ENCODE data around the gene G2E3.
"Not testable (repeated sequence)": the region's sequence is repeated elsewhere in the genome, so short reads cannot be mapped to it uniquely, and the experiment has no call there.

Gene G2E3

DNA sequence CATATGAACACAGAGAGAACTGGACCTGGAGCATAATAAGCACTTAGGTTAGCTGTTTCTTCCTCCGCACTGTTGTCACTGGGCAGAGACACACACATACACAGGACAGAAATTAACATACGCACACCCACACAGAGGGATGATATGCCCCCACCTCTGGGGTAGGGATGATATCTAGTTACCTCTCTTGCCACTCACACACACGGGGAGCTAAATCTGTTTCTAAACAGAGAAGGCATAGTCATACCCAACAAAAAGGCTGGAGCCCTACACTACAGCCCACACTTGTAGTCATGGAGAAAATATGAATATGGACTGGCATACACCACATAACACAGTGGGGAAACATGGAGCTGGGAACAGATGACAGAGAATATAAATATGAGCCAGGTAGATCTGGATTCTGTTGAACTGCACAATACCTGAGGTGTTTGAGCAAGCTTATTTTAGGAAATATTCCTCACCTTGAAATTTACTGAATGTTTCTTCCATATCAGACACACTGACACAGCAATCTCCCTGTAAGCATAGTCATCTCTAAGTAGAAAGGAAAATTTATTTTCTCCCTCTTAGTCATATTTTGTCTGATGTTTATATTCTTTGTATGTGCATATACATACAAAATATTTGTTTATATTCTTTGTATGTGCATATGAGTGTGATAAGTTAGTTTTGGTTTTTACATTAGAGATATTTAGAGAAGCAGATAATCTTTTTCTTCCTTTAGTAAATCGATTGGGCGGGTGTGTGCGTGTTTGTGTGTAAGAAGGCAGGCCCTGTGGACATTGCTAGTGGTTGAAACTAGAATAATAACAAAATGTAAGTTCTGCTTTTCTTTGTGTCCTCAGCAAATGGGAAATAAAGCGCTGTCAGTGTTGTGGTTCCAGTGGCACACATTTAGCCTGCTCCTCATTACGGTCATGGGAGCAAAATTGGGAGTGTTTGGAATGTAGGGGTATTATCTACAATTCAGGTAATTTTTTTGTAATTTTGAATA lies 42.3 kb downstream of the G2E3 start:
- Histone ChIP-seq H3K36me3 (ENCODE audit: control insufficient read depth, insufficient read depth, low read length) (peaks cover 100% of the 10 kb centered on the region), H3K9ac (ENCODE audit: low read depth, low read length) (no peak overlapping the region)

DNA sequence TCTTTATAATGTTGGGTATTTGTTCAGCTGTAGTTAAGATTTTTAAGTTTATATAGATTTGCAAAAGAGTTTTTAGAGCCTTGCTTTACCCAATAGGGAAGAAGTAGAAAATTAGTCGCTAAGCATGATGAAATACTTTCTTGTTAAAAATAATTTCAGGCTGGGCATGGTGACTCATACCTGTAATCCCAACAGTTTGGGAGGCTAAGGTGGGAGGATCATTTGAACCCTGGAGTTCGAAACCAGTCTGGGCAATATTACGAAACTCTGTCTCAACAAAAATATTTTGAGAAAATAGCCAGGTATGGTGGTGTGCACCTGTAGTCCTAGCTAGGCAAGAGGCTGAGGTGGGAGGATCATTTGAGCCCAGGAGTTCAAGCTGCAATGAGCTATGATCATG lies 44.4 kb downstream of the G2E3 start:
- no peak overlapping the region for H3K9ac ChIP-seq (ENCODE audit: low read depth, low read length)
- no peaks in the 10 kb centered on the region for H3K27me3 ChIP-seq (ENCODE audit: control insufficient read depth, insufficient read depth, low read length)
- H3K4me1 ChIP-seq (ENCODE audit: control insufficient read depth, insufficient read depth, low read length), result no peaks in the 10 kb centered on the region
- no peaks in the 10 kb centered on the region for H3K9me3 ChIP-seq (ENCODE audit: control insufficient read depth, insufficient read depth, low read length)
- peaks cover 99% of the 10 kb centered on the region for H3K36me3 ChIP-seq (ENCODE audit: control insufficient read depth, insufficient read depth, low read length)
- H3K27ac ChIP-seq (ENCODE audit: low read depth, low read length), result no peak overlapping the region
- H3K4me3 ChIP-seq (ENCODE audit: low read depth, low read length), result no peak overlapping the region

More for the DNA sequence above, 42.3 kb downstream of the G2E3 start:
- no peak overlapping the region for H3K4me3 ChIP-seq (ENCODE audit: low read depth, low read length)
- H3K4me1 ChIP-seq (ENCODE audit: control insufficient read depth, insufficient read depth, low read length), result no peaks in the 10 kb centered on the region
- H3K27ac ChIP-seq (ENCODE audit: low read depth, low read length), result no peak overlapping the region
- H3K9me3 ChIP-seq (ENCODE audit: control insufficient read depth, insufficient read depth, low read length), result no peaks in the 10 kb centered on the region
- no peaks in the 10 kb centered on the region for H3K27me3 ChIP-seq (ENCODE audit: control insufficient read depth, insufficient read depth, low read length)

DNA sequence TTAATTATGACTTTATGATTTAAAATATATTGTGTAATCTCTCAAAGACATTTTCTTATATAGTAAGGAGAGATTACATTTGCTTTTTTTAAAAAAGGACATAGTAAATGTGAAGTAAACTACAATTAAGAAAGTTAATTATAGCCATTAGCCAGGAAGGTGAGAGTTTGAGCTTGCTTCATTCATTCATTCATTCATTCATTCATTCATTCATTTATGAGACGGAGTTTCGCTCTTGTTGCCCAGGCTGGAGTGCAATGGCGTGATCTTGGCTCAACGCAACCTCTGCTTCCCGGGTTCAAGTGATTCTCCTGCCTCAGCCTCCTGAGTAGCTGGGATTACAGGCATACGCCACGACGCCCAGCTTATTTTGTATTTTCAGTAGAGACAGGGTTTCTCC lies 45.7 kb downstream of the G2E3 start:
- not testable (repeated sequence) for H3K27ac ChIP-seq (ENCODE audit: low read depth, low read length); H3K4me3 ChIP-seq (ENCODE audit: low read depth, low read length); H3K27me3 ChIP-seq (ENCODE audit: control insufficient read depth, insufficient read depth, low read length); H3K9ac ChIP-seq (ENCODE audit: low read depth, low read length); H3K4me1 ChIP-seq (ENCODE audit: control insufficient read depth, insufficient read depth, low read length); H3K9me3 ChIP-seq (ENCODE audit: control insufficient read depth, insufficient read depth, low read length)
- H3K36me3 ChIP-seq (ENCODE audit: control insufficient read depth, insufficient read depth, low read length), result peaks cover 99% of the 10 kb centered on the region

DNA sequence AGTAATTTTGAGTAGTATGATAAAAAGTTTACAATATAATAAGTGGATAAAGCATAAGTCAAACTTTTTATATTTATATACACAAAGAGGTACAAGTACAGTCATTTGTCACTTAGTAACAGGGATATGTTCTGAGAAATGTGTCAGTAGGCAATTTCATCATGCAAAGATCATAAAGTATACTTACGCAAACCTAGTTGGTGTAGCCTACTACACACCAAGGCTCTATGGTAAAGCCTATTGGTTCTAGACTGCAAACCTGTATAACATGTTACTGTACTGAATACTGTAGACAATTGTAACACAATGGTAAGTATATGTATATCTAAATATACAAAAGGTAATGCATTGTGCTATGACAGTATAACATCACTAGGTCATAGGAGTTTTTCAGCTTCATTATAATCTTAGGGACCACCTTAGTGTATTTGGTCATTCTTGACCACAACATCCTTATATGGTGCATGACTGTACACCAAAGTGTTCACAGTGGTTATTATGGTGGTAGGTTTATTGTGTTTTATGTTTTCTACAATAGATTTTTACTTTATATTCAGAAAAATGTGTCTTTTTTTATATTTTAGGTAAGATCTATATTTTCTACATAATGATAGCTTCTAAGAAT lies 48.3 kb downstream of the G2E3 start:
- peaks cover 99% of the 10 kb centered on the region for H3K36me3 ChIP-seq (ENCODE audit: control insufficient read depth, insufficient read depth, low read length)
- no peak overlapping the region for H3K9ac ChIP-seq (ENCODE audit: low read depth, low read length)
- no peaks in the 10 kb centered on the region for H3K27me3 ChIP-seq (ENCODE audit: control insufficient read depth, insufficient read depth, low read length)
- H3K4me3 ChIP-seq (ENCODE audit: low read depth, low read length), result no peak overlapping the region
- H3K4me1 ChIP-seq (ENCODE audit: control insufficient read depth, insufficient read depth, low read length), result no peaks in the 10 kb centered on the region
- no peak overlapping the region for H3K27ac ChIP-seq (ENCODE audit: low read depth, low read length)
- no peaks in the 10 kb centered on the region for H3K9me3 ChIP-seq (ENCODE audit: control insufficient read depth, insufficient read depth, low read length)

DNA sequence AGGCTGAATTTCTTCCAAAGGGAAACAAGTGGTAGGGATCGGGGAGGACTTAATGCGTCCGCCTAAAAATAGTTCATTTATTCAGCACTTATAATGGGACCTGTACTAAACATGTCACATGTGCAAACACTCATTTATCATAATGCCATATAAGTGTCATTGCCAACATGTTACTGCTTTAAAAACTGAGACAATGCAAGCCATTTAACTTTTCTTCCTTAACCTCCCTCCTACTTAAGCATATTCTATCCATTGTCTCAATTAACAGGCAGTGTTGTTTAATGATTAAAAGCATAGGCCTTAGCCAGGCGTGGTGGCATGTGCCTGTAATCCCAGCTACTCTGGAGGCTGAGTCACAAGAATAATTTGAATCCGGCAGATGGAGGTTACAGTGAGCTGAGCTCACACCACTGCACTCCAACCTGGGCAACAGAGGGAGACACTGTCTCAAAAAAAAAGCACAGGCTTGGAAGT lies 49.6 kb downstream of the G2E3 start:
- Histone ChIP-seq H3K27me3 (ENCODE audit: control insufficient read depth, insufficient read depth, low read length) (no peaks in the 10 kb centered on the region), H3K4me1 (ENCODE audit: control insufficient read depth, insufficient read depth, low read length) (no peaks in the 10 kb centered on the region), H3K27ac (ENCODE audit: low read depth, low read length) (no peak overlapping the region), H3K4me3 (ENCODE audit: low read depth, low read length) (no peak overlapping the region), H3K36me3 (ENCODE audit: control insufficient read depth, insufficient read depth, low read length) (peaks cover 97% of the 10 kb centered on the region), H3K9me3 (ENCODE audit: control insufficient read depth, insufficient read depth, low read length) (no peaks in the 10 kb centered on the region), H3K9ac (ENCODE audit: low read depth, low read length) (no peak overlapping the region)

DNA sequence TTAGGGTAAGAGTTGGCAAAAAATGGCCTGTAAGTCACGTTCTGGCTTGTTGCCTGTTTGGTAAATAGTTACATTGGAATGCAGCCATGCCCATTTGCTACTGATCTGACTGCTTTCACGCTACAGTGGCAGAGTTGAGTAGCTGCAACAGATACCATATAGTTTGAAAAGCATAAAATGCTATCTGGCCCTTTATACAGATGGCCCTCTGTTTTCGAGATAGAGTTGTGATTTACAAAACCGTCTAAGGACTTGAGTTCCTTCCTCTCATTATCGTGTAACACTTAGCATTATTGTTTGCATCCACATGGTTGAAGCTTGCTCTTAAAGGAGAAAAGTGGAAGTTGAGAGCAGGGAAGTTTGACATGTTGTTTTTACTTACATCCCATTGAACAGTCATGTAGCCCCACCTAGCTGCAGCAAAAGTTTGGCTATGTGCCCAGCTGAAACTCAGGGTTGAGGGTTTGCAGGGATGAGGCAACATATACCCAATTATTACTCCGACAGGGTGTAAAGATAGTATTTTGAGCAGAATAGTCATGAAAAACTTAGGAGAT lies 51.9 kb downstream of the G2E3 start:
- no peaks in the 10 kb centered on the region for H3K9me3 ChIP-seq (ENCODE audit: control insufficient read depth, insufficient read depth, low read length)
- no peak overlapping the region for H3K9ac ChIP-seq (ENCODE audit: low read depth, low read length)
- peaks cover 95% of the 10 kb centered on the region for H3K36me3 ChIP-seq (ENCODE audit: control insufficient read depth, insufficient read depth, low read length)
- no peak overlapping the region for H3K4me3 ChIP-seq (ENCODE audit: low read depth, low read length)
- no peak overlapping the region for H3K27ac ChIP-seq (ENCODE audit: low read depth, low read length)
- no peaks in the 10 kb centered on the region for H3K4me1 ChIP-seq (ENCODE audit: control insufficient read depth, insufficient read depth, low read length)
- no peaks in the 10 kb centered on the region for H3K27me3 ChIP-seq (ENCODE audit: control insufficient read depth, insufficient read depth, low read length)

DNA sequence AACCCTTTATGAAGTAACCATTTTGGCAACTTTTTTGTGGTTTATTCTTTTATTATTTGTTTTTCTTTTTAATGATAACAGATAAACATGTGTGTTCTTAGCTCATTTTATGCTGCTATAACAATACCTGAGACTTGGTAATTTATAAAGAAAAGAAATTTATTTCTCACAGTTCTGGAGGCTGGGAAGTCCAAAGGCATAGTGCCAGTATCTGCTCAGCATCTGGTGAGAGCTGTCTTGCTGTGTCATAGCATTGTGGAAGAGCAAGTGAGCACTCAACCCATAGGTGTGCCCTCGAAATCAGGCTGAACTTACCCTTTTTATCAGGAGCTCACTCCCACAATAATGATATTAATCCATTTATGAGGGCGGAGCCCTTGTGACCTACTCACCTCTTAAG lies 55.2 kb downstream of the G2E3 start:
- Histone ChIP-seq H3K27ac (ENCODE audit: low read depth, low read length) (no peak overlapping the region), H3K4me3 (ENCODE audit: low read depth, low read length) (no peak overlapping the region), H3K9me3 (ENCODE audit: control insufficient read depth, insufficient read depth, low read length) (no peaks in the 10 kb centered on the region), H3K9ac (ENCODE audit: low read depth, low read length) (no peak overlapping the region), H3K36me3 (ENCODE audit: control insufficient read depth, insufficient read depth, low read length) (peaks cover 87% of the 10 kb centered on the region), H3K4me1 (ENCODE audit: control insufficient read depth, insufficient read depth, low read length) (no peaks in the 10 kb centered on the region), H3K27me3 (ENCODE audit: control insufficient read depth, insufficient read depth, low read length) (no peaks in the 10 kb centered on the region)

DNA sequence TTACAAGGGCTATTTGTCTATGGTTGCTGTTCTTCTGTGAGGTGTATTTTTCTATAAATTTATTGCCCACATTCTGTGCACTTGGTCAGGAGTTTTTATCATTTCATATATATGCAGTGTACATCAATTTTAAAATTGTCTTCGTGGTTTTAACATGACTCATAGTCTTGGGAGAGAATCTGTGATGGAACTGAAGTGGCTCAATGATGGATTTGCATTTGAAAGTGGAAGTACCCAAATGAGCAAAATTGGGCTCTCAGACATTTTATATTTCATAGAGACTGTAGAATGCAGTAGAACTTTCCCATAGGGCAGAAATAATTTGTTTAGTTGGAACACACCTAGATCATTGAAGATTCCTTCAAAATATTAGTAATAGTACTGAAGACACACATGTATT lies 61.2 kb downstream of the G2E3 start:
- H3K4me3 ChIP-seq (ENCODE audit: low read depth, low read length), result no peak overlapping the region
- peaks cover 13% of the 10 kb centered on the region for H3K4me1 ChIP-seq (ENCODE audit: control insufficient read depth, insufficient read depth, low read length)
- H3K36me3 ChIP-seq (ENCODE audit: control insufficient read depth, insufficient read depth, low read length), result peaks cover 32% of the 10 kb centered on the region
- no peak overlapping the region for H3K27ac ChIP-seq (ENCODE audit: low read depth, low read length)
- H3K27me3 ChIP-seq (ENCODE audit: control insufficient read depth, insufficient read depth, low read length), result no peaks in the 10 kb centered on the region
- H3K9ac ChIP-seq (ENCODE audit: low read depth, low read length), result no peak overlapping the region
- no peaks in the 10 kb centered on the region for H3K9me3 ChIP-seq (ENCODE audit: control insufficient read depth, insufficient read depth, low read length)

DNA sequence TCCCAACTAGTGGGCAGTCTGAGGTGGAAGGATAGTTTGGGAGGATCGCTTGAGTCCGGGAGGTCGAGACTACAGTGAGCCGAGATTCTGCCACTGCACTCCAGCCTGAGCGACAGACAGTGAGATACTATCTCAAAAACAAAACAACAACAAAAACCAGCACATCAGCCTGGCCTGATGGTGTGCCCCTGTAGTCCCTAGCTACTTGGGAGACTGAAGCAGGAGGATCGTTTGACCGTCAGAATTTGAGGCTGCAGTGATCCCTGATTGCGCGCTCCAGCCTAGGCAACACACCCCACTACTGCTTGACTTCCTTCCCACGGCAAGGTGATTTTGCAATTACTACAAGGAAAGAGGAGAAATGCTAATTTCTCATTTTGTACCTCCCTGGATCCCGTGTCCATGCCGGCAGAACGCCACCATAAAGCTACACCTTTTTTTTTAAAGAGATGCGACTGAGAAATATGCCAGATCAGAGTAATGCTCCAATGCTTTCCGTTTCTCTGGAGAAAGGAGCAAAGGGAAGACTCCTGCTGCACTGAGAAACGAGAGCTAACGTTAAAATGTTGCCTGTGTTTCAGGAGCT lies 62.5 kb downstream of the G2E3 start:
- H3K27ac ChIP-seq (ENCODE audit: low read depth, low read length), result peak overlapping the region; percentile 99

DNA sequence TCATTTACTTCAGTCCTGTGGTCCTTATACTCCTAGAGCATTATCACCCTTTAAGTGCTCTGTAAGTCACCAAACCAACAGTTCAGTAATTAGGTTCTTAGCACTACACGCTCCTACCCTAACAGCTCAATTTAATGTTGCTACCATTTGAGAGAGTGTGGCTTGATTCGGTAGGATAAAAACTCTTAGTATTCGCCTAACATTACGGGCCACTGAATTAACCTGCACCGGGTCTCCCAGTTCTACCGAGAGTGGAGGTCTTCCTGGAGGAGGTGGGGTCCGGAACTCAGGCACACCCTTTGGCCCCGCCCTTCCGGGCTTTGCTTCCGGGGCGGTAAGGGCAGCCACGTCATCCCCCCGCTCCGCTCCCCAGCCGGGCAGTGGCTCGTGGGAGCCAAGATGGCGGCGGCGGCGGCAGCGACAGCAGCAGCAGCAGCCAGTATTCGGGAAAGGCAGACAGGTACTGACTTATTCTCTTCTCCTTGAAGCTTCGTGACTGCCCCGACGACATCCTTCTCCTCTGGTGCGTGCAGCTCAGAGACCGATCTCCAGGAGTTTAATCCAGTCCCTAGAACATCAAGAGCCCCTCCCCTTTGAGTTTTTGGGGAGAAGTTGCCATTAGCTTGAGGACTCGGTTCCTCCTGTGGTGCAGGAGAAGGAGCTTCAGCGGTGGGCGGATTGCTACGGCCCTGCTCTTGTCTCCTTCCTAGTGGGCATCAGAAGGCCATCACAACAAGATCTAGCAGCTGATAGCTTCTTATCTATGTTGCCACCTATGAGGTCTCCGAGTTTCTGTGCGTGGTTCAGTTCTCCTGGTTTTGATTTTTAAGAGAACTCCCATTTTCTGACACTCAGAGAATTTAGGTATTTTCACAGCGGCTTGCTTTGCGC lies 63.2 kb downstream of the G2E3 start, which contains the start of gene SCFD1:
SCFD1 (plus strand) TSS at position 380 of the 891 bp plus-strand sequence; CDS start at position 400, 20 bp downstream.
- peak within 1 kb of the TSS; percentile 96 for H3K4me3 ChIP-seq (ENCODE audit: low read depth, low read length)
- H3K9ac ChIP-seq (ENCODE audit: low read depth, low read length), result peak within 1 kb of the TSS; percentile 100
- peaks cover 13% of the 10 kb centered on the region for H3K4me1 ChIP-seq (ENCODE audit: control insufficient read depth, insufficient read depth, low read length)
- peaks cover 12% of the 10 kb centered on the region for H3K36me3 ChIP-seq (ENCODE audit: control insufficient read depth, insufficient read depth, low read length)
- H3K27ac ChIP-seq (ENCODE audit: low read depth, low read length), result peak within 1 kb of the TSS; percentile 99
- H3K9me3 ChIP-seq (ENCODE audit: control insufficient read depth, insufficient read depth, low read length), result no peaks in the 10 kb centered on the region
- H3K27me3 ChIP-seq (ENCODE audit: control insufficient read depth, insufficient read depth, low read length), result no peaks in the 10 kb centered on the region

More for the DNA sequence above, 62.5 kb downstream of the G2E3 start:
- Histone ChIP-seq H3K9ac (ENCODE audit: low read depth, low read length) (peak overlapping the region; percentile 100), H3K27me3 (ENCODE audit: control insufficient read depth, insufficient read depth, low read length) (no peaks in the 10 kb centered on the region), H3K4me3 (ENCODE audit: low read depth, low read length) (peak overlapping the region; percentile 96), H3K36me3 (ENCODE audit: control insufficient read depth, insufficient read depth, low read length) (peaks cover 19% of the 10 kb centered on the region), H3K9me3 (ENCODE audit: control insufficient read depth, insufficient read depth, low read length) (no peaks in the 10 kb centered on the region), H3K4me1 (ENCODE audit: control insufficient read depth, insufficient read depth, low read length) (peaks cover 13% of the 10 kb centered on the region)

Data from HUES48 (cell line).